Kidney capillary endothelial cell (primary cell): Measurements from ENCODE around the gene RBKS.
"Not testable (repeated sequence)": the region's sequence is repeated elsewhere in the genome, so short reads cannot be mapped to it uniquely, and the experiment has no call there.

ENCODE experiments used
- DNase-seq: peaks from one replicate; pipeline ENCODE4 v3.0.0-alpha.2; 2018; ENCODE audit warnings: low spot score

The RBKS gene

DNA sequence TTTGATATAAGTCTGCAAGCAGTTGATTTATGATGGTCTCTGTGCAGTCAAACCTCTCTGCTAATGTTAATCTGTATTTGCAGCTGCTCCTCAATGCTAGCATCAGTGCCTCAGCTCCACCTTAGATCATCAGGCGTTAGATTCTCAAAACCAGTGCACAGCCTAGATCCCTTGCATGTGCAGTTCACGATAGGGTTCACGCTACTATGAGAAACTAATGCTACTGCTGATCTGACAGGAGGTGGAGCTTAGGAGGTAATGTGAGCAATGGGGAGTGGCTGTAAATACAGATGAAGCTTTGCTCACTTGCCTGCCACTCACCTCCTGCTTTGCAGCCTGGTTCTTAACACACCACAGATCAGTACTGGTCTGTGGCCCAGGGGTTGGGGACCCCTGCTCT is 18.4 kb downstream of the RBKS start:
- DNase-seq = no peak

DNA sequence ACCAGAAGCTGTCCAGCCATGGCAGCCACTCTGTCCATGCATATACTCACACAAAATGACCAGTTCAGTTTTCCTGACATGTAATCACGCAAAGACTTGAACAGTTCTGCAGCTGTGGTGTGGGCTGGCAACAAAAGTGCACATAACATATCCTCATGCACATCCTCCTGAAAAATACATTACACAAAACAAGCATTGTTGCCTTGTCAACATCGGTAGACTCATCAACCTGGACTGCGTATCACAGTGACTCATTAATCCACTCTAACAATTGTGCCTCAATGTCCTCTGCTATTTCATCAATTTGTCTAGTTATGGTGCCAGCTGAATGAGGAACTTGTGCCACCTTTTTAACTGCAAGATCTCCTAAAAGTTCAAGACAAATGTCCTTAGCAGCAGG is 19.5 kb downstream of the RBKS start:
- no peak for DNase-seq

DNA sequence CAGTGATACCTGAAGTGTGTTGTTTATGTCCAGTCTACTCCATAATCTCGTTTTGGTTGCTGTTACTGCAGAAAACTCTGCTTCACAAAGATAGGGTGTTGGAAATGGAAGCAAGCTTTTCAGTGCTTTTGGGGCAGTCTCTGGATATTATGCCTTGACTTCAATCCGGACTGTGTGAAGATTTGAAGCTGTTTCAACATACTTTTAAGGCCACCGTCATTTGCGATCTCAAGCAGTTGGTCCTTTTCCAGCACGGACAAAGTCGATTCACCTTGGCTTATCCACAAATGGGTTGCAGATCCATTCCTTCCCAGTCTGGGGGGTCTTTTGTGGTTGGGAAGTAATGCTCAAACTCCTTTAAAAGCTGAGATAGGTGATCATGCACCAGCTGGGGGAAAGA is 20.4 kb downstream of the RBKS start:
- no peak for DNase-seq

DNA sequence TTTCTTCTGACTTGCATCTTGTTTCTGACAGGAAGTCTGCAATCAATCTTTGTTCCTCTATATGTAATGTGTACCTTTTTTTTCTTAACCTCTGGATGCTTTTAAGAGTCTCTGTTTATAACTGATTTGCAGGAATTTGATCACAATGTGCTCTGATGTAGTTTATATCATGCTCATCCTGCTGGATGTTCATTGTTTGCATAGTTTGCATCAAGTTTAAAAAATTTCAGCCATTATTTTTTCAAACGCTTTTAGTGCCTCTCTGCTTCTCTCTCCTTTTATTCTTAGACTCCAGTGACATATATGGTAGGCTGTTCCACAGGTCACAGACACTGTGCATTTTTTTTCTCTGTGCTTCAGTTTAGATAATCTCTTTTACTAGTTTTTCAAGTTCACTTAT is 23.9 kb downstream of the RBKS start:
- DNase-seq = no peak

DNA sequence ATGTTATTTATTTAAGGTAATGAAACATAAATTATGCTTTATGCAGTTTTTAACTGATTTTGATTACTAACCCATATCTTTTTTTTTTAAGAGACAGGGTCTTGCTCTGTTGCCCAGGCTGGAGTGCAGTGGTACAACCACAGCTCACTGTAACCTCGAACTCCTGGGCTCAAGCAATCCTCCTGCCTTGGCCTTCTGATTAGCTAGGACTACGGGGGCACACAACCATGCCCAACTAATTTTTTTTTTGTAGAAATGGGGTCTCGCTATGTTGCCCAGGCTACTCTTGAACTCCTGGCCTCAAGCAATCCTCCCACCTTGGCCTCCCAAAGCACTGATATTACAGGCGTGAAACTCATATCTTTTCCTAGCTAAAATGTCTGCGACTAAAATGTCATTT is 26.2 kb downstream of the RBKS start:
- not testable (repeated sequence) for DNase-seq

DNA sequence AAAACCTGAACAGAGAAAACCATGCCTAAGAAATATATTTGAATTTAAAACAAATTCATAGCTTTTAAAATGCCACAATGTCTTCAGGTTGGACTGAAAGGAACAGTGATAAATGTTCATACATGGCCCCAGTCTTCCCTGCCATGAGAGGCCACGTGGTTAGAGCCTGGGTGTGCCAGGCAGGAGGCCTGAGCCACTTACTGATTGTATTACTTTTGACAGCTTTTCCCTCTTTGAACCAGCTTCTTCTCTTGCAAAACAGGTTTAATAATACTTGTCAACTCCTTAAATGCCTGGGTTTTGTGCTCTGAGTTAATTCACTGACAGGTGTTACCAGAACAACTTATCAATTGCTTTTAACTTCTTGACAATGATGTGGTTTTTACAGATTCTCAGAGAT is 27.0 kb downstream of the RBKS start:
- DNase-seq = no peak

DNA sequence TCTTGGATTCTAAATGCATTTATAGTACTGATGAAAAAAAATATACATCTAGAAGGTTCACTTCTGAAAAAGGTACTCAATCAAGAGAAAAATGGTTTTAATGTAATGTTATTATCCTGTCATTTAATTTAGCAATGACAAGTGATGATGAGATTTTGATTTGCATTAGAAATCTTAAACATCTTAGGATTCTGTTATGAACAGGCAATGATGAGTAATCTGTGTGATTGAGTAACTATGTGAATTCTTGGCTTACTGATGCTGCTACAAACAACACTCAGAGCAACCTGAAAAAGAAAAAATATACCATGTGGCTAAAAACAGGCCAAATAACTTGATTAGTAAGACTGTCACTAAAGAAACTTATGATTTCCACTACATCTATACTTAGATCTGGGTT is 30.1 kb downstream of the RBKS start:
- no peak for DNase-seq

DNA sequence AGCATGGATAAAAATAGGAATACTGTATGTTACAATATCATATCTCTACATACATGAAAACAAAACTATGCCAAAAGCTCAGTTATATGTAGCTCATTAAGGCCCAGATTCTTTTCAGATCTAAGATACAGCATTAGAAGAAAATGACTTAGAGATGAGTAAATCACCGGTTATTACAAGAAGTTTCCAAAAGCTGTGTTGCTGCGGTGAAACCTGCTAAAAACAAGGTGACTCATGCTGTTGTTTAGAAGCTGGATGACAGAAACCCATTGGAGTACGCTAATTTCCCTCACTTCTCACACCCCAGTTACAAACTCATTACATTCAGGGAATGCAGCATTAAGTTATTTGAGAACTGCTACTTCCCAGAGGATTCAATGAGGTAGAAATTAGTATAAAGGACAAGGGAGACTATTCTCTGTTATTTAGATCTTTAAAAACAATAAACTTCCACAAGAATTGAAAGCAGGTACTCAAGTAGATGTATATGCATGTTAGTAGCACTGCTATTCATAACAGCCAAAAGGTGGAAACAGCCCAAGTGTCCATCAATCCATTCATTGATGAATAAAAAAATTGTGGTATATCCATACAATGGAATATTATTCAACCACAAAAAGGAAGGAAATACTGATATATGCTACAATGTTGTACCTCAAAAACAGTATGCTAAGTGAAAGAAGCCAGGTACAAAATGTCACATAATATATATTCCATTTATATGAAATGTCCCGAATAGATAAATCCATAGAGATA is 32.6 kb downstream of the RBKS start:
- peak; percentile 16 for DNase-seq

DNA sequence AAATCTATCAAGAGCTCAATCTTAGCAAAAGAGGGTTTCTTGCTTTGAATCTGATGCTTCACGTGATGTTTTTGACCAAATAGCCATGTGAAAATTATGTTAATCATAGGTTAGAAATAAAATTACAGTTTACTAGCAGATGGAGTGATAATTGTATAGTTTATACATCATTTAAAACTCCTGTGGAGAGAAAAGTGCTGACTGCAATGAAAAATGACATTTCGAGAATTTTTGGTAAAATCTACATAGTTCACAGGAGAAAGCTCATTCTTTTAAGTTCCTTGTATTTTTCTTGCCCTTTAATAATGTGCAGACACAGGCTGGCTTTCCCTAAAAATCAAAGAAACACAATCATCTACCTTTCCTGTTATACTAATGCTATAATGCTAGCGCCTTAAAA is 33.2 kb downstream of the RBKS start:
- no peak for DNase-seq

DNA sequence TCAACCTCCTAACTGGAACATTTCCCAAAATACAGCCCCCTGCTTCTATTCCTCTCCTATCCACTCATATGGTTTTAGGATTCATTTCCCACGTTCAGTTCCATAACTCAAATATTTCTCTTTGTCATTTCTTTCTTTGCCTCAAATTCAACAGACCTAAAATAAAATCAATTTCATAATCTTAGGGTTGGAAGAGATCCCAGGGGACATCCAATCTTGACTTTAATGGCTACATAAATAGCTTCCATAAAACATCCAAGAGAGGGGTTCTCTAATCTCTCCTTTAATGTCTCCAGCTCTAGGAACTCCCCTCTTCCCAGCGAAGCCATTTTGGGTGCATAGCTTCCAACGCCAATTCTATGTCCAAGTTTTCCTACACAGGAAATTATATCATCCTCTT is 33.8 kb downstream of the RBKS start:
- DNase-seq = no peak

DNA sequence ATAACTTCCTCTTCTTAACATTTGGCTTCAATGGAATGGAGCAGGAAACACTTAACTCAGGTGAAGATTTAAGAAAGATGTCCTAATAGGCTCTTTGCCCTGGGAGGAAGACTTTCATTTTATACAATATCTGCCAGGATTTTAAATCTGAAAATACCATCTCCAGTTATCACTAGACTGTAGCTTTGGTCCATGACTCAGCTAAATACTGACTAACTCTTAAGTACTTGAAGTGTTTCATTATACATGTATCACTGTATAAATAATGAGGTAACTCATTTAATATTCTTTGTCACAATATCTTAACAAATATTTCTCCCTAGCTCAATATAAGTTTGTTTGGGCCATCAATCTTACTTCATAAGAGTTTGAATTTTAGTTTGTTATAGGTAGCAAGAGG is 34.7 kb downstream of the RBKS start:
- DNase-seq = peak; percentile 16

DNA sequence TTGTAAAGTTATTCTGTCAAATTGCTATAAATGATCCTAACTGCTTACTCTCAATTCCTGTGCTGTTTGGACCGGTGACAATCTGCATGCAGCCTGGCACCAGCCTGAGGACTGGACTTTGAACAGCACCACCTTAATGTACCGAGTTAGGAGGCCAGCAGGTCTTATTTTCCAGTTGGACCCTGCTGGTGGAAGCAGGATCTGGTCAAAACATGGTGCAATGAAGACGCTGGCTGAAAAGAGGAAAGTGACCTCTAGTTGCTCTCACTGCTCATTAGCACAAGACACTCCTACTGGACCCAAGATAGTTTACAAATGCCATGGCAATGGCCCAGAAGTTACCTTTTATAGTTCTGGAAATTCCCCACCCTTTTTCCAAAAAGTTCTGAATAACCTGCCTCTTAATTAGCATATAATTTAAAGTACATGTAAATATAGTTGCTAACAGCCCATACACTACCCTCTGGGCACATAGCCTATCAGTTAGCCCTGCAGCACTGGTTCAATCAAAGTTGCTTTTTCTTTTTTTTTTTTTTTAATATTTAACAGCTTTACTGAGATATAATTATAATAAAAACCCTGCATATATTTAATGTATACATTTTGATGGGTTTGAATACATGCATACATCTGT is 35.8 kb downstream of the RBKS start:
- DNase-seq = no peak

DNA sequence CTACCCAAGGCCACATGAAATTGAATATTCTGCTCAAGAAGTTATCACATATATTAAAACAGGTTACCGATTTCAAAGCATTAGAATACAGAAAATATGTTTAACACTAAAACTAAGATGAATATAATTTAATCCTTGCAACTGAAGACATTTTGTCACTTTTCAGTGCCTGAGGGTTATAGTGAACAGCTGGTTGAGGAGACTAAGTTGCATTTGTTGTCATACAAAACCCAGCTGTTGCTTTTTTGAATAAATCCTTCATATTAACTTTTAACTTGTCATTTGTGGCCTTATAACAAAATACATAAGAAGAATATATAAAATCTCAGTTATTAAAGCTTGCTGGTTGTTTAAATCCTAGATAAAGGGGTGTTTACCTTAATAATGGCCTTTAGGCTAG is 37.5 kb downstream of the RBKS start:
- no peak for DNase-seq

DNA sequence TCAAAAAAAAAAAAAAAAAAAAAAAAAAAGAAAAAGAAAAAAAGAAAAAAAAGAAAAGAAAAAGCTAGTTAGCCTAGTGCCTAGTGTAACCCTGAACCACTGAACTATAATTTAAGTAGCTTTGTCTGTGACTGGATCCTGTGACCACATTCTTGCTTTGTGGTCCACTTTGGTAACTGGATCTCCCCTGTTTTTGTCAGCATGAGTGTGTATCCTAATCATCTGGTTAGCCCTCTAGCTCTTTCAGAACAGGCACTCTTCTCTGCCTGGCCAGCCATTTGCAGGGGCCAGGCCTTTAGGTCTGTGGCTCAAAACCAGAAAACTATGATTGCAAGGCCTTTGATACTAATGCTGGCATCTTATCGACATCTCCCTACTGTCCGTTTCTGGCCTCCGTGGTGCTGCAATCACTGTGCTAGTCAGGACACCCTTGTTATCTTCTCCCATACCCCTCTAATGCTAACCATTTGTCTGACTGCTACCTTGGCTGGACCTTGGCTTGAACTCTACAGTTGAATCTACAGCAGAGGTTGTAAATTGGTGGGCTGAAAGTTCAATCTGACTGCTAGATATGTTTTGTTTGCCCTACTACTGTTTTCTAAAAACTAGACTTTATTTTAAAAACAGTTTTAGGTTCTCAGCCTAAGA is 40.5 kb downstream of the RBKS start:
- DNase-seq = no peak

DNA sequence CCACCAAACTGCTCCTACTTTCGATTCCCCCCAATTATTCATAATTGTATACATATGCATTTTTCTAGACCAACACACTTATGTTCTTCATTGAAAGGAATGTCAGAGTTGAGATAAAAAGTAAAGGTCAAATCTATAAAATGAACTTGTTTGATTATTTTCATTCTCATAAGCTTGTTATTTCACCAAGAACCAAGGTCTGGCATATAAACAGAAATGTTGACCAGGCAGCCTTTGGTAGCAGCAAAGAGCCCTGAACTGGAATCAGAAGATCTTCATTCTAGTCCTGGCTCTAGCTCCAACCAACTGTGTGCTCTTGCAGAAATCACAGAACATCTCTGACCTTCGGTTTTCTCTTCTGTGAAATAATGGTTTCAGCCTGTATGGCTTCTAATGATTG is 42.9 kb downstream of the RBKS start:
- DNase-seq = no peak

DNA sequence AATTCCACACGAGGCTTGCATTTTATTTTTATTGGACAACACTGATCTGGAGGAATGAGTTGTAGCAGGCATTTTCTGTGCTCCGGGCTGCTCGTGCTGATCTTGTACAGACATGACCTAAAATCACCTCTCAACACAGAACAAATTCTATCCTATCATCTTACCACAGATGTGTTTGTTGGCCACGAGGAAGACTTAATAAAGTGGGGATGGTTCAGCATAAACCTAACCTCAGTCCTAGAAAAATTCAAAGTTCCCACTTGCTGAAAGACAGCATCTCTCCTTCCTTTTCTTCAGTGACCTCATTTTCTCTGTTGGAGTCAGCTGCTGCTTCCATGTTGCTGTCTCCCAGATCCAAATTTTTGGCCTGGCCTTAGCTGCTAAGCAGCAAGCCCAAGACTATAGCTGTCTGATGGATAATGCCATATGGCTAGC is 45.3 kb downstream of the RBKS start:
- no peak for DNase-seq

DNA sequence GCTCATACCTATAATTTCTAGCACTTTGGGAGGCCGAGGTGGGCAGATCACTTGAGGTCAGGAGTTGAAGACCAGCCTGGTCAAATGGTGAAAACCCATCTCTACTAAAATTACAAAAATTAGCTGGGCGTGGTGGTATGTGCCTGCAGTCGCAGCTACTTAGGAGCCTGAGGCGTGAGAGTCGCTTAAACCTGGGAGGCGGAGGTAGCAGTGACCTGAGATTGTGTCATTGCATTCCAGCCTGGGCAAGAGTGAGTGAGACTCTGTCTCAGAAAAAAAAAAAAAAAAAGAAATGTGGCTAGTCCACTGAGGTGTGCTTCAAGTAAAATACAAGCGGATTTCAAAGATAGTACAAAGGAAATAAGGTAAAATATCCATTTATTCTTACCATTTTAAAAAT is 46.2 kb downstream of the RBKS start:
- DNase-seq = no peak

DNA sequence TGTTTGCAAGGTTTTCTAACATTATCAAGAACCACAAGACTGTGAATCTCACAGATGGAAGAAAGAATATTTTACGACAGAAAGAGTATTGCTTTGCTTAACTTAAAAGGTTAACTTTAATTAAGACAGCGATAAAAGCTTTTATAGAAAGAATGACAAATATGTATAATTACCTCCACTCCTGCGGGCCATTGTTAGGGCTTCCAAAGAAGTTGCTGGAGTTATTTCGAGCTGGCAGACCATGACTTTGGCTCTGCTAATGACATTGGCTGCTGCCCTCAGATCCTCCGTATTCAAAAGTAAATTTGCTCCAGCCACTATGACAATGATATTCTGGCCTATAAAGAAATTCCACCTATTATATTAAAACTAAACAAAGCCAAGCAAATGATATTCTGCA is 47.3 kb downstream of the RBKS start:
- no peak for DNase-seq

DNA sequence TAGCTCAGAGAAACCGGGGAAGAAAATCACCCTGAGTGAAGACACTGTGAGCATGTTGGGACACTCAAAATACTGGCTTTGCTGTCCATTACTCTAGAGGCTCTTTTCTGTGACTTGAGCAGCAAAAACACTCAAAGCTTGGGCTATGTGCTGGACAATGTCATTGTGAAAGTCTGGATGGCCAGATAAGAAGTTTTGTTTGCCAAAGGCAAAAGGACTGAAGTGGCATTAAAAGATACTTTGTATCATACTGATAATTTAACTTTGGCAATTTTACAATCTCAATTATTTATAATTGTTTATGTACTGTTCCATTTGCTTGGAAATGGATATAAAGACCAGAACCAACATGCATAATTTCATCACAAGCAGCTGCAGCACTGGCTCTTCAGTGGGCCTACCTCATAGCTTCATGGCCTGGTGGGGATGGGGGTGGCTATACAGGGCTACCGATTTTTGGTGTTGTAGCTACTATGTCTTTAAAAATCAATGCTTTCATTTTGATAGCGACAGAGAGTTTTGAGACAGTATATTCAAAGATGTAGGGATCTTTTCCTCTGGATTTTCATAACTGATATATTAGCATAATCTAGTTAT is 51.1 kb downstream of the RBKS start:
- DNase-seq = no peak

DNA sequence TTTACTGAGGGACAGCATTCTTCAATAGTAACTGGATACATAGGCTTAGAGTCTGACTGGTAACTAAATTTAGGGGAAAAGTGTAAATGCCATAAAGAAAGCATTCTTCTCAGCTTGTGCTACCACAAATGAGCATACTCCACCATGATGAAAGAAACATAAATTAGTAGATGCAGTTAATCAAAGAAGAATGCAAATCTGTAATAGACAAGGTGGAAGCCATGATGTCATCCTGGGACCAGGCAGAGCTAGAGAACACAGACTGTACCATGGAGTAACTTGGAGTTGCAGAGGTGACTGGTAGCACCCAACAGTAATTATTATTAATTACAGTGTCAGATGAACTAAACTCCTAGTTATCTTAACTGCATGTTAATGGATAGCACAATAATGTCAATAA is 51.7 kb downstream of the RBKS start:
- no peak for DNase-seq

DNA sequence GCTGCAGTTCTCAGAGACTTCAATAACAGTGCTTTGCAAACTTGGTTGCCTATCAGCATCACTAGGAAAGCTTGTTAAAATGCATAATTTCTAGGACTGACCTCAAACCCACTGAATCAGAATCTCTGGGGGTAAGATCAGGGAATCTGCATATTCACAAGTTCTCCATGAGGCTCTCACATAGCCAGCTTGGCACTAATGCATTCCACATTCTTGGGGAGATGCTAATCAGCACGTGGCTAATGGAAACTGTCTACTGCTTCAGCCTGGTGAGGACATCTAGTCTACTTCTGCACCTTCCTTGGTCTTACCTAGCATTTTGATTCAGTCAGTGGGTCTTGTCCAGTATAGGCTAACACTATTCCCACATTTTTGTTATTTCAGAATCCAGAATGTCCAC is 56.3 kb downstream of the RBKS start:
- DNase-seq = no peak

DNA sequence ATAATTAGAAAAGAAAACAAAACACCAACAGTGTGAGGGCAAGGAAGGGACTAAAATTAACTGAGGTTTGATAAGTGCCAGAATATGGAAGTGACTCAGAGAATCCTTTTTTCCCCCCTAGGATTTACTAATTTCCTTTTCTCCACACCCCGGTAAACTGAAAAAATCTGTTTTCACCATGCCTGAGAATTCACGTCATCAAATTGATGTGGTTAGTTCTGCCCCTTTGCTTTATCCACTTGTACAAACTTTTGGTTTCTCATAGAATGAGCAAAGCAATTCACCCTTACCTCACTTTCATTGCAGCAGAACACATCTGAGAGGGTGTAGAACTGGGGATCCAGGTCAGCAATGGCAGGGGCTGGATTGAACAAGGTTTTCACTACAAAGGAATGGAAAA is 57.8 kb downstream of the RBKS start:
- no peak for DNase-seq
